Hepatocyte (in vitro differentiated cells): Measurements from ENCODE around the gene TSPAN10. TPM values are rescaled to one million over a fixed set of nuclear protein-coding genes. Genes with fewer than 3 reads are reported as not detected.

Experiments used
- DNase-seq: peaks from one replicate; pipeline ENCODE4 v3.0.0-alpha.2; 2016; ENCODE audit warnings: low spot score
- H2AFZ ChIP-seq: fragments of 200-600 bp; sonication (generic); 2 replicates; pipeline ENCODE4 v1.6.0; 2016; ENCODE audit warnings: antibody characterized with exemption, mild to moderate bottlenecking
- H3K27ac ChIP-seq: fragments of 200-600 bp; sonication (generic); 2 replicates; pipeline ENCODE4 v1.5.1; 2016; ENCODE audit warnings: mild to moderate bottlenecking
- H3K27me3 ChIP-seq: fragments of 200-600 bp; sonication (generic); 2 replicates; pipeline ENCODE4 v1.6.1; 2016
- H3K36me3 ChIP-seq: fragments of 200-600 bp; sonication (generic); replicated peaks from 2 replicates; pipeline ENCODE4 v1.5.1; 2016; ENCODE audit warnings: low read depth; ENCODE audit not compliant: insufficient read depth
- H3K4me1 ChIP-seq: fragments of 200-600 bp; sonication (generic); 2 replicates; pipeline ENCODE4 v1.5.1; 2016; ENCODE audit warnings: mild to moderate bottlenecking, moderate library complexity; ENCODE audit not compliant: insufficient read depth
- H3K4me2 ChIP-seq: fragments of 200-600 bp; sonication (generic); 2 replicates; pipeline ENCODE4 v1.6.0; 2016
- H3K4me3 ChIP-seq: fragments of 200-600 bp; sonication (generic); 2 replicates; pipeline ENCODE4 v1.5.1; 2016; ENCODE audit warnings: mild to moderate bottlenecking
- H3K79me2 ChIP-seq: fragments of 200-600 bp; sonication (generic); 2 replicates; pipeline ENCODE4 v1.6.0; 2017; ENCODE audit warnings: mild to moderate bottlenecking
- H3K9me2 ChIP-seq: fragments of 200-600 bp; sonication (generic); replicated peaks from 2 replicates; pipeline ENCODE4 v1.6.0; 2017; ENCODE audit warnings: mild to moderate bottlenecking; ENCODE audit not compliant: insufficient read depth
- H3K9me3 ChIP-seq: fragments of 200-600 bp; sonication (generic); 2 replicates; pipeline ENCODE4 v1.5.1; 2016; ENCODE audit warnings: low read depth, mild to moderate bottlenecking
- H4K20me1 ChIP-seq: fragments of 200-600 bp; sonication (generic); 2 replicates; pipeline ENCODE4 v1.6.0; 2016; ENCODE audit warnings: mild to moderate bottlenecking; ENCODE audit not compliant: insufficient read depth, poor library complexity, severe bottlenecking
- EZH2 ChIP-seq: fragments of 200-600 bp; sonication (generic); IDR thresholded peaks from 2 replicates; pipeline ENCODE4 v1.6.1; 2016; ENCODE audit warnings: antibody characterized with exemption, mild to moderate bottlenecking, borderline replicate concordance
- EZH2phosphoT487 ChIP-seq: fragments of 200-600 bp; sonication (generic); IDR thresholded peaks from one replicate; pipeline ENCODE4 v1.6.1; 2018; ENCODE audit warnings: antibody characterized with exemption, mild to moderate bottlenecking, low read depth, moderate library complexity; ENCODE audit not compliant: unreplicated experiment, severe bottlenecking
- WGBS: methylation state at CpG from one replicate; pipeline ENCODE4 v1.1.6; 2016; ENCODE audit warnings: low lambda C conversion rate; ENCODE audit errors: missing lambda C conversion rate; 5-methylcytosine and 5-hydroxymethylcytosine counted together
- polyA plus RNA-seq: library from polyadenylated mRNA; unstranded; fragments of >200 nt; fragmentation: Nextera tagmentation; extraction: Ambion mirVana; gene quantifications from 2 replicates; pipeline ENCODE4 v1.2.1, GENCODE V29; 2016
- total RNA-seq: library from RNA; depleted of rRNA; stranded (reverse); fragments of >200 nt; gene quantifications from 2 replicates; pipeline ENCODE4 v1.2.3, GENCODE V29; 2014
- TF ChIP-seq, protein P1 (sequence below): fragments of 200-600 bp; sonication (generic); IDR thresholded peaks from 2 replicates; pipeline ENCODE4 v1.5.1; 2016; ENCODE audit warnings: antibody characterized with exemption, mild to moderate bottlenecking; ENCODE audit not compliant: poor library complexity

TSPAN10 gene
- total and polyA plus RNA-seq, 2 experiments from 2014 or later = 1.4 to 15.2 TPM

GRCh38 chr17:81683208-81683583 lies 46.2 kb downstream of the TSPAN10 start:
- Histone ChIP-seq H3K27ac (peak overlapping the region; percentile 81), H4K20me1 (peaks cover 15% of the 10 kb centered on the region), H3K4me1 (peaks cover 18% of the 10 kb centered on the region), H3K4me3 (peak overlapping the region; percentile 52), H2AFZ (peak overlapping the region; percentile 64), H3K4me2 (peak overlapping the region; percentile 97), H3K27me3 (no peaks in the 10 kb centered on the region), H3K9me3 (no peaks in the 10 kb centered on the region), H3K9me2 (no peaks in the 10 kb centered on the region), H3K79me2 (peaks cover 65% of the 10 kb centered on the region), H3K36me3 (no peaks in the 10 kb centered on the region)
- TF ChIP-seq, protein P1, sequence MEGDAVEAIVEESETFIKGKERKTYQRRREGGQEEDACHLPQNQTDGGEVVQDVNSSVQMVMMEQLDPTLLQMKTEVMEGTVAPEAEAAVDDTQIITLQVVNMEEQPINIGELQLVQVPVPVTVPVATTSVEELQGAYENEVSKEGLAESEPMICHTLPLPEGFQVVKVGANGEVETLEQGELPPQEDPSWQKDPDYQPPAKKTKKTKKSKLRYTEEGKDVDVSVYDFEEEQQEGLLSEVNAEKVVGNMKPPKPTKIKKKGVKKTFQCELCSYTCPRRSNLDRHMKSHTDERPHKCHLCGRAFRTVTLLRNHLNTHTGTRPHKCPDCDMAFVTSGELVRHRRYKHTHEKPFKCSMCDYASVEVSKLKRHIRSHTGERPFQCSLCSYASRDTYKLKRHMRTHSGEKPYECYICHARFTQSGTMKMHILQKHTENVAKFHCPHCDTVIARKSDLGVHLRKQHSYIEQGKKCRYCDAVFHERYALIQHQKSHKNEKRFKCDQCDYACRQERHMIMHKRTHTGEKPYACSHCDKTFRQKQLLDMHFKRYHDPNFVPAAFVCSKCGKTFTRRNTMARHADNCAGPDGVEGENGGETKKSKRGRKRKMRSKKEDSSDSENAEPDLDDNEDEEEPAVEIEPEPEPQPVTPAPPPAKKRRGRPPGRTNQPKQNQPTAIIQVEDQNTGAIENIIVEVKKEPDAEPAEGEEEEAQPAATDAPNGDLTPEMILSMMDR = no peak
- TF ChIP-seq EZH2 = no peak
- TF ChIP-seq EZH2phosphoT487 = no peak
- 6% methylated on average over 18 of the region's 37 CpGs for WGBS
- no peak for DNase-seq

DNA sequence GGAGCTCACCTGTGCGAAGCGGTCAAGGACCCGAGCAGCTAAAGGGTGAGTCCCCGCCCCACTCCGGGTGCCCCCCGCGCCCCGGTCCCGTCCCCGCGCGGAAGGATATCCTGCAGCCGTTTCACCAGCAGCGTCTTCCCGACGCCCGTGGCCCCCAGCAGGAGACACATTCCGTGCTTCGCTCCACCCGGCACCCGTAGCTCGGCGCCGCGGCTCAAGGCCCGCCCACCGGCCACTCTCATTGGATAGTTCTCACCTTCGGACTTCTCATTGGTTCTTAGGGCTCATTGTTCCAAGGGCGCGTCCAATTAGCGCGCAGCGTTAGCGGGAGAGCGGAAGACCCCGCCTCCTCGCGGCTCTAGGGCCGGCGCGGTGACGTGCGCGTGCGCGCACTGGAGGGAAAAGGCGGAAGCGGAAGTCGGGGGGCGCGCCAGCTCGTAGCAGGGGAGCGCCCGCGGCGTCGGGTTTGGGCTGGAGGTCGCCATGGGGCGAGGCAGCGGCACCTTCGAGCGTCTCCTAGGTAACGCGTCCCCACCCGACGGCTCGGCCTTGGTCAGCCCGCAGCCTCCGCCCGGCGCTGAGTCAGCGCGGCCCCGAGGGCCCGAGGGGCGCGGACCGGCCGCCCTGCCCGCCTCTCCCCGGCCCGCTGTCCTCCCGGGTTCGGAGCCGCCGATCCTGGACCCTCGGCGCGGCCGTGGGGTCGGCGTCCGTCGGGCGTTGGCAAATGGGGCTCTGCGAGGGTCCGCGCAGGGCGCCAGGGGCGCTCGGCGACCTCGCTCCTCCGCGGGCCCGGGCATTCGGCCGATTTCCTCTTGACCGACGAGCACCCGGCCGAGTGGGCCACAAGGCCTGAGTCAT lies 46.8 kb downstream of the TSPAN10 start, which contains the start of the genes ARL16 and HGS:
ARL16 (minus strand) TSS at position 214 of the 858 bp plus-strand sequence; CDS start at position 170, 44 bp downstream.
HGS (plus strand) TSS at position 428 of the 858 bp plus-strand sequence; CDS start at position 484, 56 bp downstream.
- 1% methylated on average over 84 of the region's 112 CpGs for WGBS

DNA sequence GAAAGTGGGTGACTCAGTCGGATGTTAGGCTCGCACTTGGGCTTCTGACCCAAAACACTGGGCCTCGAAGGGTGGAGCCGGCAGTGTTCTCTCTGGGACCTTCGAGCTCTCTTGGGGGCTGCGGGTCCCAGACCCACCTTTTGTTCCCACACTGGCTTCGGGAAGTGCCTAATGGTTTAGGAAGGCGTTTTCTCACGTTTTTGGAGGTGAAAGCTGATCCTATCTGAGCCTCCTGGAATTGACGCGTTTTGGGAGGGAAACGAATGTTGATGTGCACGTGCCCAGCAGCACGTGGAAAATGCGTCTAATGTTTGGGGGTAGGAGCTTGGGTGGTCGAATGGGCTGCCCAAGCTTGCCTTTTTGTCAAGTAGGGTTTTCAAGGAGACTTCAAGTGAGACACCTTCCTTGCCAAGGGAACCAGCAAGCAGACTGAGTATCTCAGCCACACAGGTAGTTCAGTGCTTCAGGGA lies 47.5 kb downstream of the TSPAN10 start:
- H2AFZ ChIP-seq = no peak overlapping the region
- peaks cover 15% of the 10 kb centered on the region for H4K20me1 ChIP-seq

More for the DNA sequence above, 46.8 kb downstream of the TSPAN10 start, which contains the start of the genes ARL16 and HGS:
- TF ChIP-seq, protein P1 = no peak
- TF ChIP-seq EZH2 (no peak), EZH2phosphoT487 (no peak)
- H4K20me1 ChIP-seq = peaks cover 15% of the 10 kb centered on the region
- peak within 1 kb of the TSS; percentile 81 for H3K27ac ChIP-seq
- H3K4me3 ChIP-seq = peak within 1 kb of the TSS; percentile 56
- H3K4me1 ChIP-seq = peaks cover 18% of the 10 kb centered on the region
- H3K79me2 ChIP-seq = peaks cover 65% of the 10 kb centered on the region
- H3K36me3 ChIP-seq = no peaks in the 10 kb centered on the region
- peak; percentile 99 for DNase-seq
- no peaks in the 10 kb centered on the region for H3K9me3 ChIP-seq
- H3K4me2 ChIP-seq = peak within 1 kb of the TSS; percentile 97
- no peaks in the 10 kb centered on the region for H3K27me3 ChIP-seq
- no peaks in the 10 kb centered on the region for H3K9me2 ChIP-seq
- H2AFZ ChIP-seq = peak within 1 kb of the TSS; percentile 64

More for the DNA sequence above, 47.5 kb downstream of the TSPAN10 start:
- peak overlapping the region; percentile 93 for H3K4me2 ChIP-seq
- H3K27ac ChIP-seq = peak overlapping the region; percentile 47
- H3K36me3 ChIP-seq = no peaks in the 10 kb centered on the region
- peaks cover 65% of the 10 kb centered on the region for H3K79me2 ChIP-seq
- H3K4me3 ChIP-seq = peak overlapping the region; percentile 56
- no peak for TF ChIP-seq EZH2
- TF ChIP-seq, protein P1 = no peak
- no peak for TF ChIP-seq EZH2phosphoT487
- no peaks in the 10 kb centered on the region for H3K9me2 ChIP-seq
- DNase-seq = no peak
- H3K9me3 ChIP-seq = no peaks in the 10 kb centered on the region
- WGBS = 20% methylated on average over 16 of the region's 16 CpGs
- peaks cover 18% of the 10 kb centered on the region for H3K4me1 ChIP-seq
- H3K27me3 ChIP-seq = no peaks in the 10 kb centered on the region
